ENCODE measurements around the gene AJM1. TPM values are rescaled to one million over a fixed set of nuclear protein-coding genes. Genes with fewer than 3 reads are reported as not detected.

AJM1 gene
- total and polyA plus RNA-seq, 2 of the 8 experiments (the other 6 are each of a cell fraction or from before 2014, with no cell fraction given) = 0.12 to 0.97 TPM

- TF ChIP-seq USF2 (IDR thresholded peaks at IDR 0.05; ENCODE audit: low read length) (no peak), POLR2A (IDR thresholded peaks at IDR 0.05; ENCODE audit: control extremely low read depth in 1 of 2, low read depth in 2 of 2, low read length in 2 of 2) (peak in 1 of 2 experiments; percentile 20; a peak in 1 of 3 replicates), HDAC6 (IDR thresholded peaks at IDR 0.05; ENCODE audit: low read depth, low read length) (no peak), POLR2AphosphoS5 (IDR thresholded peaks at IDR 0.05; ENCODE audit: low read depth, low read length) (peak; percentile 41; the same call in 1 of the 2 replicates), EP300 (IDR thresholded peaks at IDR 0.05; ENCODE audit: borderline replicate concordance in 1 of 2, low read depth in 2 of 2, low read length in 2 of 2) (no peak), FOSL1 (IDR thresholded peaks at IDR 0.05; ENCODE audit: insufficient read depth, low read depth, low read length) (no peak), CREB1 (IDR thresholded peaks at IDR 0.05) (no peak), GTF2F1 (IDR thresholded peaks at IDR 0.05; ENCODE audit: borderline replicate concordance, low read depth, low read length) (no peak), SP1 (IDR thresholded peaks at IDR 0.05; ENCODE audit: low read depth, low read length) (no peak), KDM1A (IDR thresholded peaks at IDR 0.05; ENCODE audit: borderline replicate concordance, low read length) (peak; percentile 56; the same call in 1 of the 2 replicates)
Observed at GRCh38 chr9:136857581-136858412, 15.5 kb downstream of the AJM1 start (continued).

All from H1 (cell line).